Measurements from ENCODE around the gene PPP3R1.
A peak's percentile ranks its signal among the peaks of the same experiment; 100 is the strongest.

PPP3R1 gene

GRCh38 chr2:68256093-68256450 lies 3.7 kb upstream of the PPP3R1 start:
- no peak for DNase-seq

DNA sequence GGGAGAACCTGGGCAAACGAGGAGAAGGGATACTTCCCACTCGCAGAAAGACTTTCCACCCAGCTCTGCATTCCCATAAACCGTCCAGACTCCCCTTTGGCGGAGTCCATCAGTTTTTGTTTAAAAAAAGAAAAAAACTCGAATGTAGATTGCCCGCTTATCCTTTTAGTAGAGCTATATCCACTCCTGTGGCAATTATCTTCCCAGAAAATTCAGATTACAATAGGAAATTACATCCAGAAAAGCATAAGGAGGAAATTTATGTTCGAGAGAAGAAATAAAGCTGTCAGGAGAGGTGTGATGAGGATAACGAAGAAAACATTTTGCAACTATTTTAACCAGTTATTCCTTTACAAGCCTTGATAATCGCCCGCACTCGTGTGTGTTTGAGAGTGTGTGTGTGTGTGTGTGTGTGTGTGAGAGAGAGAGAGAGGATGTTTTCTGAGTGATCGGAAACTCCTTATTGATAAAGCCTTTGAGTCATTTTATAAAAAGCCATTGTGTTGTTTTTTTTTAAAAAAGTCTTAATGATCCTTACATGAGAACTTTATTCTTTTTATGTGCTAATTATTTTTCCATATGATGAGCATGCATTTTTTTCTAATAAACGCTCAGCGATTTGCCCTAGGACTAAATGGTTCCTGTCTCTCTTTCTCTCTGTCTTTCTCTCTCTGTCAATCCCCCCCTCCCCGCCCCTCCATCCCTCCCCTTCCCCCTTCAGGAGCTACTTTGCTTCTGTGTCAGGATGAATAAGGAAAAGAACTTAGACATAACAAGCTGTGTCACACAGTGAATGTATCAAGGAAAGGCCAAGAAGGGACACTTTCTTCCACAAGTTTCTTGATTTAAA lies 1.1 kb upstream of the PPP3R1 start:
- DNase-seq: peak in 1 of 2 experiments; percentile 15

- DNase-seq: peak; percentile 47 to 64
These were observed 405 bp downstream of the PPP3R1 start for GRCh38 chr2:68251855-68252399.

- DNase-seq: peak; percentile 55 to 78
These were observed 1.0 kb downstream of the PPP3R1 start for GRCh38 chr2:68251187-68251854.

DNA sequence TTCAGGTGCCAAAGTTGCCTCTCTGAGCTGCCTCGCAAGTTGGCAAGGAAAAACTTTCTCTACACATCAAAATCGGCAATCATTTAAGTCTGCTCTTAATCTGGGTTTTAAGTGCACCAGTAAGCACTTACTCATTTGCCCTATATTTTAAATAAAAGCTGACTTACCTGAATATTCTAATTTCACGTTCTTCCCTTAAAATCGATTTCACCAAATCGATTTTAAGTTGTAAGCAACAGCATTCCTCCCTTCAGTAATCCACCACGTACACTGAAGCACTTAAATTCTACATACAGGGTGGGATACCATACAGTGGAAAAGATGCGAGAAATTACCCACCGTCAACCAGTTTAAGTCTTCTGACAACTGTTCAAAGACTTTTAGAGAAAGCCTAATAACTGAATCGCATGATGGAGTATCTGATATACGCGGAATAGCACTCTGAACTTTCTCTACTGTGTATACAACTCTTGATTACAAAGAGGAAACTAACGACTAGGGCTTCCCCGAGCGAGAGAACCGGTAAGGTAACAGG lies 1.6 kb downstream of the PPP3R1 start:
- DNase-seq: no peak

DNA sequence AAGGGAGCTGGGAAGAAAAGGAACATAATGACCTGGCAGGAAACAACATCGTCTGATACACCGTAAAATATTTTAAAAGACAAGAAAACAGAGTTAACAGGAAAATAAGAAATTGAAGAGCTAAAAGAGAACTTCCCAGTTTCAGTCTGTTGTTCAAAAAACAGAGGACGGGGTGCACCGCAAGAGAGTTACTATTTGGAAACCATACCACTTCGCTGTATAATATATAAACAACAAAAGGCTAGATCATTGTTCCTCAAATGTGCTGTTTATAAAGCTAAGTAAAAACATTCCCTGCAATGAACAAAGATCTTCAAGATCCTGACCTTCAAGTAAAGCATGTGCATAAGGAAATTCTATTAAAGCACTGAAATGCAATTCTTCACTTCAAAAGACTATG lies 2.1 kb downstream of the PPP3R1 start:
- DNase-seq: no peak

DNA sequence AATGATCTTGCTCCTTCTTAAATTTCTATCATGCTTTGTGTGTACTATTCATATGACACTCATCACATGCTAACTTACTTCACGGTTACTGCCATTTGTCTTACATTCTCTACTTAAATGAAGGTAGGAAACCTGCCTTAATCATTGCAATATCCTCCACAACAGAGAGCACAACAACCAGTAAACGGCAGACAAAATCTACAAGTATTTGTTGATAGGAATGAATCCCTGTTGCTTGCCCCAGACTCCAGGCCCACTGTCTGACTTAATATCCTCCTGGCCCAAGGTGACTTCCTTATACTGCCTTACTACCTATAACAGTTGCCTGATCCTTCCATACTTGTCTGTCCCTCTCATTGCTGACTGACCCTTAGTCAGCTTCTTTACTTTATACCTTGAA lies 3.5 kb downstream of the PPP3R1 start:
- DNase-seq: no peak

GRCh38 chr2:68248361-68248760 lies 4.0 kb downstream of the PPP3R1 start:
- DNase-seq: no peak

DNA sequence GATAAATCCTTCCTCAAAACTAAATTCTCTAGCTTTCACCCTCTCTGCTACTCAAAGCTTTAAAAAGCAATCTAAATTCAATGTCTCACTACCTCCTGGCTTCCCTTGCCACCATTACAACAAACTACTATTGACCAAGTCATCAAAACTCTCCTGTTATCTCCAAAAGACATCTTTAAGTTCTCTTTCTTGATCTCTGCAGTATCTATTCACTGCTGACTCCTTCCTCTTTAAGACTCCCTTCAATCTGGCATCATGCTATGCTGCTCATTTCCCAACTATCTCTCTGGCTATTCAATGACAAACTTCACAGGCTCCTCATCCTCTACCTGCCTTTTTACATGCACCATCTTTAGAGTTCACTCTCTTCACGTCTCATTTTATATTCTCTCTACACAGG lies 5.9 kb downstream of the PPP3R1 start:
- no peak for DNase-seq

DNA sequence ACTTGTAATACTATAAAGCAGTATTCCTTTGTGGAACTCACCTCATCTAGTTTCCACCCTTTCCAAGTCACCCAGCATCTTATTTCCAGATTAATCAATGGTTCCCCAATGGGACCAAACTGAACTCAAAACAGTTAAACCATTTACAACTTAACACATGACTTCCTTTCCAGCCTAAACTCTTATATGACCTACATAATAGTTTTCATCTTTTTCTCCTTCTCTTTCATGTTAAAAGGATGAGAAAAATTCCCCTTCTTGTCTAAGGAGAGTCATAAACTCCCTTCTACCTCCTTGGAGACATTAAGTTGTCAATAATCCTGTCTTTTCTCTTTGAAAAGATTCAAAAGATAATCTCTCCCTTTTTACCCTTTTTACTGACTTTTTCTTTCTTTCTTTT lies 6.7 kb downstream of the PPP3R1 start:
- no peak for DNase-seq

DNA sequence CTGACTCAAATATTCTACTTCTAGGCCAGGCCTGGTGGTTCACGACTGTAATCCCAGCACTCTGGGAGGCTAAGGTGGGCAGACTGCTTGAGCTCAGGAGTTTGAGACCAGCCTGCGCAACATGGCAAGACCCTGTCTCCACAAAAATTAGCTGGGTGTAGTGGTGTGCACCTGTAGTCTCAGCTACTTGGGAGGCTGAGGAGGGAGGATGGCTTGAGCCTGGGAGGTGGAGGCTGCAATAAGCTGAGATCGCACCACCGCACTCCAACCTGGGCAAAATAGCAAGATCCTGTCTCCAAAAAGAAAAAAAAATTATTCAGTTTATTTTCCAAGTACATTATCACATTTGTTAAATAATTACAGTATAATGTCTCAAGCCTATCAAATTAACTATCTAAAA lies 7.3 kb downstream of the PPP3R1 start:
- no peak for DNase-seq

- no peak for DNase-seq
These were observed 7.9 kb downstream of the PPP3R1 start for GRCh38 chr2:68244456-68244855.

- no peak for DNase-seq
These were observed 10.6 kb downstream of the PPP3R1 start for GRCh38 chr2:68241732-68242131.

DNA sequence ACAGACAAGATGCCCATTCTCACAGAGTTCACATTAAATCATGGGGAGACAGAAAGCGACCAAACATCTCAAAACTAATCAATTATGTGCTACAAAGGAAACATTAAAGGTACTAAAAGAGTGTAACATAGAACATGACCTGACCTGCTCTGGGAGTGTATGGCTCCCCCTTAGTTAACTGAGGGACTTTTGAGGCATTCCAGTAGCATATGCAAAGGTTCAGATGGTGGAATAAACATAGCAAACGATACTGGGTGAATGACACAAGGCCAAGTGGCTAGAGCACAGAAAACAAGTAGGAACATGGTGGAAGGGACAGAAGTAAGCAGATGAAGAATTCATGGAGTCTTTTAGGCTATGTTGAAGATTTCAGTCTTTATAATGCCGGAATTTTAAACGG lies 11.9 kb downstream of the PPP3R1 start:
- DNase-seq: no peak

DNA sequence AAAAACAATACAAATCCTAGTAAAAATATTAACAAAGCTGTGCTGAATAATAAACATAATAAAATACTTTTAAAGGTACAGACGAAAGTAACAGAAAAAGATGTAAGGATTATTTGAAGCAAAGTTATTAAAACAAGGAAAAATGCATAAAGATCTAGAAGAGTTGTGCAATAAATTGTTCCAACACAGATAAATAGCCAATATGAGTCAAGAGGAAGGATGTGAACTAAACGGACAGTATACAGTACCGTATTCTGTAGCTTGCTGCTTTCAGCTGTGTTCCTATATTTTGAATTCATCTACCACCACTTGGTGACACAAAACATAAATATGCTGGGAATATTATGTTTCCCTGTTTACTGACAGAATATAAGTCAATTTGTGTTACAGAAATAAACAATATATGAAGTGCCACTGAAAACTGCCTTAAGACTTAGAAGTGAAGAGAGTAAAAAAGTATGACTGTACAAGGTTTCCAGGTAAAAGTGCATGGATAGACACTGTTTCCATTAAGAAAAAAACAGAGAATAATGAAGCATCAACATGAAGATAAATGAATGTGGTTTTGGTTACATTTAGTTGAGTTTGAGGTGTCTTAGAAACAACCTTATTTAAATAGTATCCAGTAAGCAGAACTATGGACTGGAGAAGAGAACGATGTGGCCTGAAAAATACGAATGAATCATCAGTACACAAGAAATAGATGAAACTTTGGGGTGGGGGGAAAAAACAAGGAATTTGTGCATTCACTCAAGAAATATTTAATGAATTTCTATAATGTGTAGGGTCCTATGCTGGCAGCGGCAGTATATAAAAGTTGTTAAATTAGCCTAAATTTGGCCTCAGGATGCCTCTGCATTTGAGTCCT lies 13.1 kb downstream of the PPP3R1 start:
- no peak for DNase-seq

- DNase-seq: no peak
These were observed 14.3 kb downstream of the PPP3R1 start for GRCh38 chr2:68237976-68238580.

DNA sequence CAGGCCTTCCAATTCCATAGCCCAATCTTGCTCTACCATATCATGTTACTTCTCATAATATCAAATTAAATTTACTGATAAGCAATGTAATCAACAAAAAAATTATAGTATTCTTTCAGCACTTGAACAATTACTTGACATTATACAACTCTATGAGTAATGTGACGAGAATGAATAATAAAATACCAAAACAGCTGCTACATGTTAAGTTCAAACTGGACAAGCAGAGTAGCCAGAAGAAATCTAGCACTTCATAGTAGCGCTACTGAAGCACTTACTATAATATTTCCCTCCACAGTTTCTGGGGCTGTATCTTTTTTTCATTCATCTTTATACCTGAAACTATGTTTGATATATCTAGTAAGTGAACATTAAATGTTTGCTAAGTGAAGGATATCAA lies 14.9 kb downstream of the PPP3R1 start:
- DNase-seq: no peak

DNA sequence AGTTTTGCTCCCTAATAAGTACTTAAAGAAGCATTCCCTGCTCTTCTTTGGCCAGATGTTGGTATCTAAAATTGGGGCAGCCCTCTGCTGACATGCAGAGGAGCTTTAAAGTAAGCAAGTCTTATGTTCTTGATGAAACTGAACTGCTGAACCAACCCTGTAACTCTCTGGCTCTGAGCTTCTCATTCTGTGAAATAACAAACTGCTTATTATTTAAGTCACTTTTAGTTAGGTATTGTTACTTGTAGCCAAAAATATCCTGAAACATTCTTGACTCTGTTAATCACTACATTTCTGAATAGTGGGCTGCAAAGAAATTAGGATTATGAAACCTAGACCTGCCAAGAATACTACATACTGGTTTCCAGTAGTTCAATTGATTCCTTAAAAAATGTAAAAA lies 15.5 kb downstream of the PPP3R1 start:
- no peak for DNase-seq

GRCh38 chr2:68236103-68236734 lies 16.1 kb downstream of the PPP3R1 start:
- DNase-seq: no peak

- DNase-seq: no peak
These were observed 17.2 kb downstream of the PPP3R1 start for GRCh38 chr2:68235090-68235489.

- no peak for DNase-seq
These were observed 17.9 kb downstream of the PPP3R1 start for GRCh38 chr2:68234405-68234804.

DNA sequence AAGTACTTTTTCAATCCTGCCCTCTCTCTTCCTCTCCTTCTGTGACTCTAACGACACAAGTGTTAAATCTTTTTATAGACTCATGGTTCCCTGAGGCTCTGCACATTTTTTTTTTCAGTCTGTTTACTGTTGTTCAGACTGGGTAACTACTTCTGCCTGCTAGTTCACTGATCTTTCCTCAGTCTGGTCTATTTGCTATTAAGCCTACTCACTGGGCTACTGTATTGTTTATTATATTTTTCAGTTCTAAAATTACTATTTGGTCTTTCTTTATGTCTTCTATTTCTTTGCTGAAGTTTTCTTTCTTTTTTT lies 21.3 kb downstream of the PPP3R1 start:
- DNase-seq: no peak
